Endothelial cell of umbilical vein (primary cell): Measurements from ENCODE around the gene KIF22. TPM values are rescaled to one million over a fixed set of nuclear protein-coding genes. Genes with fewer than 3 reads are reported as not detected.

Experiments used
- BruUV-seq: library from RNA; stranded (reverse); fragments of 400-500 nt; replicated peaks from 2 replicates; lab custom pipeline; 2021; lab: Mats Ljungman, UMichigan
- CTCF ChIA-PET: fragments of 300-600, 350-600 bp; sonication (Branson Sonifier 250); formaldehyde crosslinking; loops from one replicate; lab custom pipeline; 2021; ENCODE audit warnings: antibody characterized with exemption, inconsistent platforms; lab: Charles Lee
- POLR2A ChIA-PET: fragments of 300-600, 350-600 bp; sonication (Branson Sonifier 250); formaldehyde crosslinking; loops from one replicate; lab custom pipeline; 2021; ENCODE audit warnings: antibody characterized with exemption, inconsistent platforms; lab: Charles Lee
- DNase-seq: peaks from one replicate; pipeline ENCODE4 v3.0.0-alpha.2; 2011; ENCODE audit warnings: low read depth, low spot score
- FAIRE-seq: peaks from 2 replicates; lab custom pipeline; 2011; peaks lifted over from hg19 to GRCh38; lab: Jason Lieb, UNC
- H2AFZ ChIP-seq: 2 replicates; pipeline ENCODE4 v1.6.0; 2012; ENCODE audit warnings: low read depth, low read length, control low read depth, inconsistent platforms
- H3K27ac ChIP-seq: 2 replicates; pipeline ENCODE4 v1.5.1; 2011; ENCODE audit warnings: low read depth, mild to moderate bottlenecking, control low read depth, low read length, moderate library complexity; ENCODE audit not compliant: insufficient read depth
- H3K27me3 ChIP-seq, 2 experiments: 2 replicates each; pipeline versions ENCODE4 v1.6.0 to v1.6.1; 2011; ENCODE audit warnings: low read length in 2 of 2, mixed read lengths in 1 of 2; ENCODE audit not compliant: control insufficient read depth in 2 of 2, insufficient read depth in 2 of 2
- H3K36me3 ChIP-seq, 2 experiments: 2 replicates in 1 of 2; 3 replicates in 1 of 2; pipeline ENCODE4 v1.5.1; 2011; ENCODE audit warnings: low read length in 2 of 2, mild to moderate bottlenecking in 1 of 2, moderate library complexity in 1 of 2; ENCODE audit not compliant: control insufficient read depth in 2 of 2, insufficient read depth in 2 of 2; ENCODE audit errors: extremely low read depth in 1 of 2
- H3K4me1 ChIP-seq: 3 replicates; pipeline ENCODE4 v1.5.1; 2011; ENCODE audit warnings: mild to moderate bottlenecking, low read length; ENCODE audit not compliant: control insufficient read depth, insufficient read depth; ENCODE audit errors: extremely low read depth
- H3K4me2 ChIP-seq: 2 replicates; pipeline ENCODE4 v1.6.1; 2011; ENCODE audit warnings: low read length, control low read depth, mixed read lengths; ENCODE audit not compliant: insufficient read depth
- H3K4me3 ChIP-seq, 3 experiments: fragments of 200-600 bp in 1 of 3; sonication (generic), shearing (Covaris generic) in 1 of 3; replicated peaks in 1 of 3; 2 replicates each; pipeline ENCODE4 v1.5.1; 2011 to 2016; ENCODE audit warnings: control low read depth in 3 of 3, low read length in 3 of 3, mild to moderate bottlenecking in 2 of 3, inconsistent platforms in 1 of 3, low read depth in 1 of 3, moderate library complexity in 1 of 3; ENCODE audit not compliant: insufficient read depth in 1 of 3
- H3K79me2 ChIP-seq: 2 replicates; pipeline ENCODE4 v1.6.0; 2012; ENCODE audit warnings: low read length, inconsistent platforms; ENCODE audit not compliant: control insufficient read depth, insufficient read depth
- H3K9ac ChIP-seq: replicated peaks from 2 replicates; pipeline ENCODE3; 2011; ENCODE audit warnings: low read length, control low read depth; ENCODE audit not compliant: insufficient read depth; ENCODE audit errors: extremely low read depth
- H3K9me1 ChIP-seq: replicated peaks from 3 replicates; pipeline ENCODE4 v1.6.0; 2011; ENCODE audit warnings: mild to moderate bottlenecking, low read length; ENCODE audit not compliant: control insufficient read depth, insufficient read depth; ENCODE audit errors: extremely low read depth
- H3K9me3 ChIP-seq: replicated peaks from 2 replicates; pipeline ENCODE4 v1.5.1; 2012; ENCODE audit warnings: low read length, inconsistent platforms; ENCODE audit not compliant: control insufficient read depth, insufficient read depth
- H4K20me1 ChIP-seq: replicated peaks from 2 replicates; pipeline ENCODE3; 2011; ENCODE audit warnings: mild to moderate bottlenecking, low read length; ENCODE audit not compliant: control insufficient read depth, insufficient read depth; ENCODE audit errors: extremely low read depth
- CTCF ChIP-seq, 2 donors: IDR thresholded peaks; 1 replicate in 1 of 2; 2 replicates in 1 of 2; pipeline ENCODE4 v1.5.1; 2011; ENCODE audit warnings: low read length in 2 of 2, mild to moderate bottlenecking in 2 of 2, moderate library complexity in 2 of 2, control low read depth in 1 of 2, inconsistent platforms in 1 of 2, low read depth in 1 of 2; ENCODE audit not compliant: insufficient read depth in 1 of 2; ENCODE audit errors: extremely low read depth in 1 of 2
- EZH2 ChIP-seq: IDR thresholded peaks from 2 replicates; pipeline ENCODE4 v1.6.1; 2012; ENCODE audit warnings: borderline replicate concordance, low read depth, mild to moderate bottlenecking, moderate library complexity, low read length, inconsistent platforms; ENCODE audit not compliant: severe bottlenecking
- FOS ChIP-seq: IDR thresholded peaks from 2 replicates; pipeline ENCODE4 v1.6.1; 2011; ENCODE audit warnings: mild to moderate bottlenecking, low read length, moderate library complexity, borderline replicate concordance; ENCODE audit not compliant: insufficient read depth
- GATA2 ChIP-seq: IDR thresholded peaks from 2 replicates; pipeline ENCODE4 v1.7.0; 2011; ENCODE audit warnings: low read depth, mild to moderate bottlenecking, moderate library complexity, mixed read lengths, low read length; ENCODE audit not compliant: insufficient read length, insufficient read depth
- JUN ChIP-seq: IDR thresholded peaks from 2 replicates; pipeline ENCODE4 v1.6.1; 2011; ENCODE audit warnings: borderline replicate concordance, low read depth; ENCODE audit not compliant: insufficient read length, insufficient read depth
- MAX ChIP-seq: IDR thresholded peaks from 2 replicates; pipeline ENCODE4 v1.6.1; 2011; ENCODE audit not compliant: insufficient read depth, insufficient read length
- MYC ChIP-seq: IDR thresholded peaks from one replicate; pipeline ENCODE4 v1.6.1; 2011; ENCODE audit warnings: mild to moderate bottlenecking, low read depth, low read length
- POLR2A ChIP-seq: IDR thresholded peaks from 2 replicates; pipeline ENCODE4 v1.6.1; 2012; ENCODE audit warnings: low read depth, mild to moderate bottlenecking, control low read depth, low read length
- POLR2AphosphoS5 ChIP-seq: IDR thresholded peaks from 2 replicates; pipeline ENCODE4 v1.6.1; 2012; ENCODE audit warnings: low read depth, mild to moderate bottlenecking, control low read depth, low read length, moderate library complexity; ENCODE audit not compliant: insufficient read depth
- dilution Hi-C: fragments of 300-500 bp; cut with MboI; formaldehyde crosslinking; loops from one replicate; pipeline ENCODE4 v1.15.0; 2019; ENCODE audit warnings: low sequenced_read_pairs; ENCODE audit not compliant: extremely low pct_ligation_motif_present
- intact Hi-C: fragments of 100-400 bp; cut with micrococcal nuclease; formaldehyde crosslinking; loops from one replicate; pipeline ENCODE4 v1.10.0; 2022
- polyA plus RNA-seq, 4 experiments: library from polyadenylated mRNA; depleted of rRNA in 3 of 4; stranded (reverse) in 3 of 4; unstranded in 1 of 4; fragments of >200 nt; gene quantifications; 2 replicates each; pipeline versions ENCODE4 v1.2.1 to v1.2.3, GENCODE V29; 2011 to 2012; ENCODE audit warnings: missing spikeins in 1 of 4
- total RNA-seq: library from RNA; stranded (reverse); gene quantifications from 2 replicates; pipeline ENCODE4 v1.2.3, GENCODE V29; 2021

Gene KIF22
- total and polyA plus RNA-seq, 2 donors (not counting 3 experiments of a cell fraction or from before 2014, with no cell fraction given), result 67.3 to 90.0 TPM

- ChIA-PET CTCF (interaction anchor here (0.6 to 5.2 kb wide), 3 partner anchors 23 to 186 kb away, joined by 3 to 140 read pairs (median 4); partner anchors contain the start of genes MVP and PAGR1), POLR2A (interaction anchor here (0.6 to 0.7 kb wide), 2 partner anchors 74 to 152 kb away, joined by 3 to 6 read pairs; no protein-coding TSS in a partner anchor)
- H3K27me3 ChIP-seq, result no peaks in the 10 kb centered on the region
- H3K9me3 ChIP-seq, result no peaks in the 10 kb centered on the region
- no peaks in the 10 kb centered on the region for H4K20me1 ChIP-seq
- intact Hi-C loops (no loop called here), dilution Hi-C loops (no loop called here)
- TF ChIP-seq JUN (no peak), GATA2 (no peak), CTCF (IDR thresholded peaks at IDR 0.05; ENCODE audit: extremely low read depth in 1 of 2, insufficient read depth in 1 of 2, low read depth in 1 of 2, low read length in 2 of 2) (no peak), MAX (no peak), MYC (no peak), POLR2AphosphoS5 (no peak), POLR2A (no peak), FOS (no peak), EZH2 (no peak)
- H3K27ac ChIP-seq, result no peak overlapping the region
- H3K79me2 ChIP-seq, result no peaks in the 10 kb centered on the region
- H3K9me1 ChIP-seq, result no peaks in the 10 kb centered on the region
- no TSS peak for BruUV-seq
- no peak overlapping the region for H3K4me3 ChIP-seq
- DNase-seq, result no peak
- no peak overlapping the region for H3K4me2 ChIP-seq
- H3K4me1 ChIP-seq, result peaks cover 5% of the 10 kb centered on the region
- H3K36me3 ChIP-seq, result peaks cover 0 to 11% of the 10 kb centered on the region in 2 experiments
- H3K9ac ChIP-seq, result no peak overlapping the region
- FAIRE-seq, result no peak
- no peak overlapping the region for H2AFZ ChIP-seq
Observed at GRCh38 chr16:29850998-29851397, 60.4 kb downstream of the KIF22 start.
